GM10266 (cell line): ENCODE data around the gene ATP5PO.
"Not testable (repeated sequence)": the region's sequence is repeated elsewhere in the genome, so short reads cannot be mapped to it uniquely, and the experiment has no call there.

Experiments used
- DNase-seq: peaks from one replicate; pipeline ENCODE4 v3.0.0; 2012; ENCODE audit errors: extremely low spot score
- CTCF ChIP-seq: IDR thresholded peaks from 2 replicates; pipeline ENCODE4 v1.5.1; 2012; ENCODE audit warnings: mild to moderate bottlenecking, low read depth; ENCODE audit not compliant: control insufficient read depth, insufficient read depth; ENCODE audit errors: missing control alignments

ATP5PO gene

GRCh38 chr21:33865996-33866575 lies 49.5 kb downstream of the ATP5PO start:
- no peak for DNase-seq

DNA sequence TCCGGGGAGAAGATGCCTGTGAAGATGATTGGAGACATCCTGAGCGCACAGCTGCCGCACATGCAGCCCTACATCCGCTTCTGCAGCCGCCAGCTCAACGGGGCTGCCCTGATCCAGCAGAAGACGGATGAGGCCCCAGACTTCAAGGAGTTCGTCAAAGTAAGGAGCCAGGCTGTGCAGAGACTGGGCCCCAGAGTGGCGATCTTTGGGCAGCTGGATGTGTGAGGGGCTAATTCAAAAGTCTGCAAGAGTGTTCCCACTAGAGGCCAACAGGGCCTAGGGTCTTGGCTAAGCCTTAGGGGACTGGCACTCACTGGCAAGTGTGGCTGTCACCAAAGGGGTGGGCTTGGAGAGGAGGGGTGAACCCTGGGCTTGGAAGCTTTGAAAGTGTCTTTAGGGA lies 50.4 kb downstream of the ATP5PO start:
- DNase-seq, result no peak
- TF ChIP-seq CTCF, result no peak

More at GRCh38 chr21:33865996-33866575, 49.5 kb downstream of the ATP5PO start:
- no peak for TF ChIP-seq CTCF

- DNase-seq, result no peak
- TF ChIP-seq CTCF, result no peak
Measured at GRCh38 chr21:33864150-33864549, 51.5 kb downstream of the ATP5PO start.

- not testable (repeated sequence) for DNase-seq
Measured at GRCh38 chr21:33863191-33863590, 52.4 kb downstream of the ATP5PO start.

GRCh38 chr21:33861125-33861524 lies 54.5 kb downstream of the ATP5PO start:
- TF ChIP-seq CTCF, result no peak
- DNase-seq, result no peak

DNA sequence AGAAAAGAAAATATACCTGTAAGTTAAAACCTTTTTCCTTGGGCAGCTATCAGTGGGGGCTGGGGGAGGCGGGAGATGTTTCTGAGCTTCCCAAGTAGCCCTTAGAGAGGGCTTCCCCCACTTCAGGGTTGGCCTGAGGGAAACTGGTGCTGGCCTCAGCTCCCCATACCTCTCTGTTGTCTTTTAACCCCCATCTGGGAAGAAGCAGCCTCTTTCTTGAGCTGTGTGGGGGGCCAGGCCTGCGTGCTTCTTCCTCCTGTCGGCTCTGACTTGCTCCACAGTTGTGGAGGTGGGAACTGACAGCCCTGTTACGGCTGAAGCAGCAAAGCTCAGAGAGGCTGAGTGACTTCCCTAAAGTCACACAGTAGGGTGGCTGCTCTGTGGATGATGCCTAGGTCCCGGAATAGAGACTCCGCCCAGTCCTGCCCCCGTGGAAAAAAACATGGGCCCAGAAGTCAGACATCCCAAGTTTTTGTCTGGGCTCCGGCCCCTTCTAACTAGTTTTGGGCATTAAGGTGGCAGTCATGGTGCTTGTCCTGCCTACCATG lies 55.2 kb downstream of the ATP5PO start:
- no peak for DNase-seq
- TF ChIP-seq CTCF, result no peak

DNA sequence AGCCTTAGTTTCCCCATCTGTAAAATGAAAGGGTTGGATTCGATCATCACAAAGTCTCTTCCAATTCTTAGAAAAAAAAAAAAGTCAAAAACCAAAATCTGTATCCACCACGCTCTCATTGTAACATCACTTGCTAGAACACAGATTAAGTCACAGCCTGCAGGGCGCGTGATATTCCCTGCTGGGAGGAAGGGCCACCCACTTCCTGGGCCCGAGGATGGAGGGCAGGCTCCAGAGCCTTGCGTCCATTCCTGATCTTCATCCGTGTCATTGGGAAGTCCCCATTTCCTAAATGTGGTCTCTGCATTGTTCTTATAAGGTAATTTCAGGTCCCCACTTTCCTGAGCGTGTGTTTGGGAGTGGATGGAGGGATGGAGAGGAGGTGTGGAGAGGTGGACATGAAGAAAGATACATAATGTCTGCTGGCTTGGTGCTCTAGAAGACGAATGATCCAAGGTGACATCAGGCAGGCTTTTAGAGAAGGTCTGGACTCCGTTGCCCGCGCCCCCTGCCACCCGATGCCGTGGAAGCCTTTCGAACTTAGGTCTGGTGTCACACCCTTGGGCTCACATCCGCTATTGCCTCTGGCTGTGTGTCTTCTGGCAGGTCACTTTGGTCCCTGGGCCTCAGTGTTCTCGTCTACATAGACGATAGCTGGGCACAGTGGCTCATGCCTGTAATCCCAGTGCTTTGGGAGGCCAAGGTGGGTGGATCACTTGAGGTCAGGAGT lies 56.1 kb downstream of the ATP5PO start:
- DNase-seq, result no peak
- TF ChIP-seq CTCF, result no peak
